Measurements from ENCODE around the gene MFAP3L.

Gene MFAP3L

DNA sequence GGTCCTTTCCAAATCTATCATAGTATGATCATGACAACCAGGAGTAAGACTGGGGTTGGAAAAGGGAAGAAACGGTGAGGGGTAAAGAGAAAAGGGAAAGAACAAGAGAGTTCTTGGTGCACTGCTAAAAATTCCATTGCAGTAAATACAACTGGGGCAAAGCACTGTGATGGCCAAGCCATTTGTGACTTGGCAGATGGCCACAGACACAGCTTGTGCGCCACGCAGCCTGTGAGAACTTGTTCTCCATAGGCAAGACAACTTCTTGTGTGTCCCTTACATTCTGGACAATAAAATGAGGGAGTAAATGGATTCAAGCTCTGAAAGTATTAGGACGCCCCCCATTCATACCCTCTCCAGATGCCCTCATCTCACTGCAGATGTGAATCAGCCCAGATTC is 10.9 kb downstream of the MFAP3L start:
- no peak for TF ChIP-seq POLR2AphosphoS5 (IDR thresholded peaks at IDR 0.05; ENCODE audit: low read depth, low read length)
- no peak for TF ChIP-seq REST (IDR thresholded peaks at IDR 0.05; ENCODE audit: insufficient read depth in 1 of 2, low read depth in 2 of 2, low read length in 2 of 2)
- no peak for TF ChIP-seq TAF1 (IDR thresholded peaks at IDR 0.05; ENCODE audit: borderline replicate concordance, insufficient read depth, low read length)
- no peak for TF ChIP-seq SIN3A (IDR thresholded peaks at IDR 0.05; ENCODE audit: borderline replicate concordance, insufficient read depth, low read length)
- TF ChIP-seq FOXP2 (optimal IDR thresholded peaks at IDR 0.05; ENCODE audit: borderline replicate concordance, extremely low read depth, extremely low read length, insufficient read depth), result no peak

DNA sequence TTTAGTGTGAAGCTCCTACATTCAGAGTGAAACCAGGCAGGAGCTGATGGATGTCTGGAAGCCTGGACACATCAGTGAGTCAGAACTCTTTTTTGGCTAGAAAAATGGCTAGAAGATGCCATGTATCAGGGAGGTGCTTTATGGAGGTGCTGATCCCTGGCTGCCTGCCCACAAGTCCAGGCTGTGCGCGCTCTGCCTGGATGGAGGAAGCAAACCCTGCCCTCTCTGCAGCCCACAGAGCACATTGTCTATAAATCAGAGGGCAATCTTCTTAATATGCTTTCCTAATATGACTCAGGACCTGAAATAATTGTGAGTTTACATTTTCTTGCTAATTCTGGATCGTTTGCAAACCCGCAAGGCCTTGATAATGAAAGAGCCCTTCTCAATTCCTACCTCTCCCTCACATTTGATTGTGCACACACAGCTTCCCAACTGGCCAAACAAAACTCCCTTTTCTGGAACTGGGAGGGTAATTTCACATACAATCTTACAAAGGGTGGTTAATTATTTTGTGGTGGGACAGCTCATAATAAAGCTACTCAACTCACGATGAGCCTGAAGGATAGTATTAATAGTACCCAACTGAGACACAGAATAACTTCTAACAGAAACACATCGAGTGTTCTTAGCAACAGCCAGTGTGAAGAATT is 11.7 kb downstream of the MFAP3L start:
- no peak for TF ChIP-seq SIN3A (IDR thresholded peaks at IDR 0.05; ENCODE audit: borderline replicate concordance, insufficient read depth, low read length)
- TF ChIP-seq FOXP2 (optimal IDR thresholded peaks at IDR 0.05; ENCODE audit: borderline replicate concordance, extremely low read depth, extremely low read length, insufficient read depth), result no peak
- no peak for TF ChIP-seq REST (IDR thresholded peaks at IDR 0.05; ENCODE audit: insufficient read depth in 1 of 2, low read depth in 2 of 2, low read length in 2 of 2)
- no peak for TF ChIP-seq POLR2AphosphoS5 (IDR thresholded peaks at IDR 0.05; ENCODE audit: low read depth, low read length)
- no peak for TF ChIP-seq TAF1 (IDR thresholded peaks at IDR 0.05; ENCODE audit: borderline replicate concordance, insufficient read depth, low read length)

DNA sequence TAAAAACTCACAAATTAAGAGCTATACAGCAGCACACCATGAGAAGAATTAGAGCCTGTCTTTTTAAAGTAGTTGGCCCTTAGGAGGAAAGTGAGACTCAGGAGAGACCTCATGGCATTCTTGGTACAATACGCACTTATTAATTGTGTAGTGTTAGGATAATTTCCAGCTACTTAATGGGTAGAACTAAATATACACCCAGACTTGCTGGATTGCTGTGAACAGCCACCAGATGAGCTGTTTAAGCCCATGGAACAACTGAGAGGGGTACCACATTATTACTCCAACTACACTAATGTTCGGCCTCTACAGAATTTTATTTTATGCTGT is 13.6 kb downstream of the MFAP3L start:
- TF ChIP-seq SIN3A (IDR thresholded peaks at IDR 0.05; ENCODE audit: borderline replicate concordance, insufficient read depth, low read length) (no peak), TAF1 (IDR thresholded peaks at IDR 0.05; ENCODE audit: borderline replicate concordance, insufficient read depth, low read length) (no peak), POLR2AphosphoS5 (IDR thresholded peaks at IDR 0.05; ENCODE audit: low read depth, low read length) (no peak), FOXP2 (optimal IDR thresholded peaks at IDR 0.05; ENCODE audit: borderline replicate concordance, extremely low read depth, extremely low read length, insufficient read depth) (no peak), REST (IDR thresholded peaks at IDR 0.05; ENCODE audit: insufficient read depth in 1 of 2, low read depth in 2 of 2, low read length in 2 of 2) (no peak)

- TF ChIP-seq FOXP2 (optimal IDR thresholded peaks at IDR 0.05; ENCODE audit: borderline replicate concordance, extremely low read depth, extremely low read length, insufficient read depth), result no peak
- TF ChIP-seq SIN3A (IDR thresholded peaks at IDR 0.05; ENCODE audit: borderline replicate concordance, insufficient read depth, low read length), result no peak
- TF ChIP-seq TAF1 (IDR thresholded peaks at IDR 0.05; ENCODE audit: borderline replicate concordance, insufficient read depth, low read length), result no peak
- TF ChIP-seq REST (IDR thresholded peaks at IDR 0.05; ENCODE audit: insufficient read depth in 1 of 2, low read depth in 2 of 2, low read length in 2 of 2), result no peak
- no peak for TF ChIP-seq POLR2AphosphoS5 (IDR thresholded peaks at IDR 0.05; ENCODE audit: low read depth, low read length)
These were observed 14.1 kb downstream of the MFAP3L start for GRCh38 chr4:170011921-170012628.

All from PFSK-1 (cell line).